Caki2 (cell line): ENCODE results near the gene COL2A1. TPM values are rescaled to one million over a fixed set of nuclear protein-coding genes. Genes with fewer than 3 reads are reported as not detected.

Source experiments
- DNase-seq: peaks from one replicate; pipeline ENCODE4 v3.0.0-alpha.2; 2015; ENCODE audit warnings: low read depth
- in situ Hi-C: cut with HindIII; loops from 2 replicates; pipeline ENCODE4 v1.10.0; 2016; ENCODE audit warnings: low sequenced_read_pairs, low pct_unique_long_range_greater_than_20kb, mixed read lengths
- total RNA-seq: library from RNA; depleted of rRNA; stranded (reverse); fragments of >200 nt; shearing (Covaris generic); gene quantifications from 2 replicates; pipeline ENCODE4 v1.2.3, GENCODE V29; 2014; ENCODE audit warnings: low replicate concordance

Gene COL2A1
- total RNA-seq, 1 experiment from 2014 or later = not detected

GRCh38 chr12:48001505-48002413 lies 2.5 kb downstream of the COL2A1 start:
- peak; percentile 27 for DNase-seq
- in situ Hi-C loops = no loop called here

- DNase-seq = peak; percentile 34
- in situ Hi-C loops = no loop called here
Observed at GRCh38 chr12:48000878-48001504, 3.3 kb downstream of the COL2A1 start.

GRCh38 chr12:47999816-48000215 lies 4.5 kb downstream of the COL2A1 start:
- no peak for DNase-seq
- in situ Hi-C loops = no loop called here

- DNase-seq = no peak
- in situ Hi-C loops = no loop called here
Observed at GRCh38 chr12:47997321-47997720, 7.0 kb downstream of the COL2A1 start.

GRCh38 chr12:47995981-47996401 lies 8.3 kb downstream of the COL2A1 start:
- DNase-seq = no peak
- in situ Hi-C loops = no loop called here

- DNase-seq = no peak
- in situ Hi-C loops = no loop called here
Observed at GRCh38 chr12:47993491-47993890, 10.8 kb downstream of the COL2A1 start.

- DNase-seq = no peak
- in situ Hi-C loops = no loop called here
Observed at GRCh38 chr12:47992776-47993175, 11.5 kb downstream of the COL2A1 start.

GRCh38 chr12:47991106-47992061 lies 12.9 kb downstream of the COL2A1 start:
- in situ Hi-C loops = no loop called here
- DNase-seq = no peak

GRCh38 chr12:47990351-47991105 lies 13.7 kb downstream of the COL2A1 start:
- DNase-seq = no peak
- in situ Hi-C loops = no loop called here

- no peak for DNase-seq
- in situ Hi-C loops = no loop called here
Observed at GRCh38 chr12:47989666-47990065, 14.6 kb downstream of the COL2A1 start.

- no peak for DNase-seq
- in situ Hi-C loops = no loop called here
Observed at GRCh38 chr12:47989023-47989417, 15.3 kb downstream of the COL2A1 start.

- no peak for DNase-seq
- in situ Hi-C loops = no loop called here
Observed at GRCh38 chr12:47988073-47989022, 15.9 kb downstream of the COL2A1 start.

- in situ Hi-C loops = no loop called here
- DNase-seq = no peak
Observed at GRCh38 chr12:47987411-47988072, 16.7 kb downstream of the COL2A1 start.

GRCh38 chr12:47986832-47987231 lies 17.4 kb downstream of the COL2A1 start:
- in situ Hi-C loops = no loop called here
- no peak for DNase-seq

GRCh38 chr12:47986291-47986660 lies 18.0 kb downstream of the COL2A1 start:
- in situ Hi-C loops = no loop called here
- no peak for DNase-seq

GRCh38 chr12:47985596-47986290 lies 18.5 kb downstream of the COL2A1 start:
- in situ Hi-C loops = no loop called here
- DNase-seq = no peak
